DMS153 treated with DMSO at 0.1 percent for 48 hours (cell line): Measurements from ENCODE around the gene ATXN1.
"Not testable (repeated sequence)": the region's sequence is repeated elsewhere in the genome, so short reads cannot be mapped to it uniquely, and the experiment has no call there.

Experiments
- DNase-seq: peaks from one replicate; lab custom pipeline; 2025; ENCODE audit not compliant: unreplicated experiment; lab: John Stamatoyannopoulos, UW

Gene ATXN1

DNA sequence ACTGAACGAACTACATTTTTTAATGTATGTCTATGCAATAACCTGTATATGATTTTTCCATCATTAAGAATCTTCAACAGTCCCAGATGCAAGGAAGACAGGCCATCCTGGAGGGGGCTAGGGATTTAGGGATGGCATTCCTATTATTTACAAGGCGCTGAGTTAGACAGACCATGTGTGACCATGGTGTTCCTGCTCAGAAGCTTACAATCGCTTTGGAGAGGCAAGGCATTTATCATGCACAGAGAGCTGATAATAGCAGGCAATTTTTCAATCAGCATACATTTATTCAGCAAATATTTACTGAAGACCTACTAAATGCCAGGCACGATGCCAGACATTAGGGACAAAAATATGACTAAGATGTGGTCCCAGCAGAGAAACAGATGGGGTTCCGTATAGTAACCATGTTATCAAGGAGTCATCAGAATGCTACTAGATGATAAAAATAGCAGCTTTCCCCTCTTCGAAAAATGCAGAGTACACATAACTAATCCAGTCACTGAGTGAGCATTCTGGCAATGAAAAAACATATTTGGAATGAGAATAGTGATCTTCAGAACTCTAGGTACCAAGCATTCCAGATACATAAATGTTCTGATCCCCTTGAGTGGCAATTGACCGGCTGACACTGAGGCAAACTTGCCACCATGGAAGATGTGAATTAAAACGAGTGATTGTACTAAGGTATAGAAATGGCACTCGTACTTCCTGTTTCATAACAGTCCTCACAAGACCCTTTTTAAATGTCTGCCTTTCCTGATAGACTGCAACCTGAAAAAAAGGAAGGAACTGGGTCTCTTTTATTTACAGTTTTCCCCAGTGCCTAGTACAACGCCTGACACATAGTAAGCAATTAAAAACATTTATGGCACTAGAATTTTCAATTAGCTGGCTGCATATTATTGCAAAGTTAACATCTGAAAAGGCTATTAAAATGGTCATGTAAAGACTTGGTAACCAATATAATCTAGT, 135.7 kb downstream of the ATXN1 start:
- DNase-seq = no peak

DNA sequence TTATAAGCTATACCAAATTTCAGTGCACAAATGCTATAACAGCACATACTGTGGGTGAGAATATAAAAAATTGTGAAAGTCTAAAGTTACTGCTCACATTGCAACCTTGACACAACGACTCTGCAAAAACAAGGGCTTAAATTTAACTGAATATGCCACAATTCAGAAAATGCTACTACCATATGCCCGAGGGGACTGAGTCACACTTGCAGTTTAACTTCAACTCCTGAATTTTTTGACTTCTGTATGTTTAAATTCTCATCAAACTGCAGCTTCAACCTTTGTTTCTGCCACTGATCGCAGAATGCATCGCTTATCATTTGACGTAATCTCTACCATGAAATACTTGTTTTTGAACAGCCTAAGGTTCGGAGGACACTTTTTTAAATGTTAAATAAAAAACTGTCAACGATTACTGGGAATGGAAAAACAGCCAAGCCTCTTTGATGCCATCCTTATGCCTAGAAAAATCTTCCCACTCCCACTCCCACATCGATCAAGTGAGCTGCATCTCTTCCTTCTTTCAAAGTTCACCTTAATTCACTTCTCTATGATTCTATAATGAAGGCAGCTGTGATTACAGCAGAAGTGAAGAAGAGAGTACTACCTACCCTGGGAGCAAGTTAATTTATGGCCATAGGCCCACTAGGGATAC, 136.5 kb downstream of the ATXN1 start:
- no peak for DNase-seq

DNA sequence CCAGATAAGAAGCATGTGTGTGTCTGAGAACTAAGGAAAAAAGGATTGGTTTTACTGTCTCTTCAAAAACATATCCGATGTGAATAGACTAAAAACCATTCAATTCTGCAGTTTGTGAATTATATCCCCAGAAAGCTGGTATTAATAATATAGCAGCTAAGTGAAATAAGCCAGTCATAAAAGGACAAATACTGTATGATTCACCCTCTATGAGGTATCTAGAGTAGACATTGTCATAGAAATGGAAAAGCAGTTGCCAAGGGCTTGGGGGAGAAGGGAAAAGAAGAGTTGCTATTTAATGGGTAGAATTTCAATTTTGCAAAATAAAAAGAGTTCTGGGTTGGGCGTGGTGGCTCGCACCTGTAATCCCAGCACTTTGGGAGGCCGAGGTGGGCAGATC, 137.5 kb downstream of the ATXN1 start:
- DNase-seq = no peak

DNA sequence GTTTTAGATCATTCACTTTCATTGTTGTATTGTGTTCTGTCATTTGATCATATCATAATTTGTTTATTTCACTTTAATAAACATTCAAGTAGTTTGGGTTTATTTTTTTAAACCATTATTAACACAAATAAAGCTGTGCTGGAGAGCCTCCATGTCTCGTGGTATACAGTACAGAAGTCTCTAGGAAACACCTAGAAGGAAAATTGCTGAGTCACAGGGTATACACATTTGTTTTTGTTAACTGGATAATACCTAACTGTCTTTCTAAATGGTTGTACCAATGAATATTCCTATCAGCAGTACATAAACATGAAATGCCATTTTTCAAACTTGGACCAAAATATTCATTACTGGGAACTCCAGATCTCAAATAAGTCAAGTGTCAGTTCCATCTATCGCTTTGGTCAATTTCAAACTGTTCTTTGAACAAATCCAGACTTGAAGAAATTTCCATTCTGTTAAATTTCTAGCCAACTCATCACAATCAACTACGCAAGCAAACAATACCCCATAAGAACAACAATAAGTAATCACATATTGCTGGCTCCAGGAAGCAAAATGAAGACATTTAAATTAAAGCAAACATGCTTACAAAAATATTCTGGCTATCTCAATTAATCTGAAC, 138.1 kb downstream of the ATXN1 start:
- no peak for DNase-seq

DNA sequence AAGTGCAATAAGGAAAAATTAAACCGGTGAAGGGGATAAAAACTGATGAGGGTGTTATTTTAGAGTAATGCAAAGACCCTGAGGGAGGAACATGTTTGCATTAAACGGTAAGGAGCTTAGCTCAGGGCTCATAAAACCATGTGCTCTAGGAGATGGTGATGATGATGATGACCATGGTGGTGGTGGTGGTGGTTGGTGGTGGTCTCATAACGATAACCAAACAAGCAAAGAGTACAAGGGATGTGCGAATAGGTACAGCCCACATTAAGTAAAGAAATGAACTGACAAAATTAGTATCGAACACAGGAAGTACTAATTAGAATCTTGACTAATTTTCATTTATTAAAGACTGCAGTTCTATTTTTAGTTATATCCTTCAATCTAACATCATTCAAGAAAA, 139.1 kb downstream of the ATXN1 start:
- DNase-seq = no peak

DNA sequence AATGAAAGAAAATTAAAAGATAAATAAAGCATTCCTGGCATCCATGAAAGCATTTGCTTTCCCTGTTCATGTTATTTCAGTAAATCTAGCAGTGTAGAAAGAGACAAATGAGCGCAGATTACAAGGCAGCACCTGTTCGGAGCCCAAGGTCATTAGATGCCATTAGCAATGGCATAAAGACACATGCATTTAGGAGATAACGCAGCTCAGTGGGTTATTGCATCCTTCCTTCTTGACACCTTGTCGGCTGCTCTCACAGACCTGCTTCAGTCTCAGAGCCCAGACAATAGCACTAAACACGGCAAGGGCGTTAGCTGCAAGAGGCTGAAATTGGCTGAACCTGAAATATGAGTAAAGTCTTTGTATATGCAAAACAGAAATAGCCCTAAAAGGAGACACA, 140.3 kb downstream of the ATXN1 start:
- DNase-seq = no peak

DNA sequence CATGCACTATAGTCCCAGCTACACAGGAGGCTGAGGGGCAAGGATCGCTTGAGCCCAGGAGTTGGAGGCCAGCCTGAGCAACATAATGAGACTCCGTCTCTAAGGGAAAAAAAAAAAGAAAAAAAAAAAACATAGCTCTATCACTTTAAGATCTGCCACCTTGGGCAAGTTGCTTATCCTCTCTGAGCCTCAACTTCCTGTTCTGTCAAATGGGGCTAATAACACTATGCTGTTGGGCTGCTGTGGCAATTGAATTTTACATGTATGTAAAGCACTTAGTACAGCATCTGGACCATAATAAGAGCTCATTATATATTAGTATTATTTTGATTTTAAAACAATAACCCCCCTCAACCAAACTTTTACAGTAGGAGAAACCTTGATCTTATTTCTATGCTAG, 141.5 kb downstream of the ATXN1 start:
- no peak for DNase-seq

DNA sequence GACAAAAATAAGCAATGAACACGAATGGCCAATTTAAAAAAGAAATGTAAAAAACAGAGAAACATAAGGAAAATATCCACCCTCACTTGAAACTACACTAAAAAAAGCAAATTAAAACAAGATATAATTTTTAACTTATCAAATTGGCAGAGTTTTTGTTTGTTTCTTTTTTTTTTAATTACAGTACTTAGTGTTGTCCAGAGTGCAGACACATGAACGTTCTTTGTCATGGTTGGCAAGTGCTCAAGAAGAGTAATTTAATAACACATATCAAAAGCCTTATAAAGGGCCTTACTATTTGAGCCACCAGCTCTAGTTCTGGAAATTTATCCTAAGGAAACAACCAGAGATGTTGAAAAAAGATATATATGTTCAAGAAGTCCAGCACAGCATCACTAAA, 142.3 kb downstream of the ATXN1 start:
- DNase-seq = no peak

DNA sequence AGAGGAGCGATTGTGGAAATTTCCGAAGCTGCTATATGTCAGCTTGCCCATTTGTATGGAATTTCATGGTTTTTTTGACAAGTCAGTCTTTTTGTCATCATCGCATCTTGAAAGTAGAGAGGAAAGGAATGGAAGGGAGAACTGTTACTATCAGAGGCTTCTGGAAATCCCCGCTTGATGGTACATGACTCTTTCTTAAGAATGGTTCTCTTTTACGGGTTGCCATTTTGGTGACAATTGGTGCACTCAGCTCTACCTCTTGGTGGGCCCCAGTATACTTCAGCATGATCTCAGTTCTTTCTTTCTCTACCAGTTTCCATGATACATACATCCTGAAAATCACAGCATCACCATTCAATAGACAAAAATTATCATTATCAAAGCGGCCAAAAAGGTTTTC, 146.0 kb downstream of the ATXN1 start:
- not testable (repeated sequence) for DNase-seq

DNA sequence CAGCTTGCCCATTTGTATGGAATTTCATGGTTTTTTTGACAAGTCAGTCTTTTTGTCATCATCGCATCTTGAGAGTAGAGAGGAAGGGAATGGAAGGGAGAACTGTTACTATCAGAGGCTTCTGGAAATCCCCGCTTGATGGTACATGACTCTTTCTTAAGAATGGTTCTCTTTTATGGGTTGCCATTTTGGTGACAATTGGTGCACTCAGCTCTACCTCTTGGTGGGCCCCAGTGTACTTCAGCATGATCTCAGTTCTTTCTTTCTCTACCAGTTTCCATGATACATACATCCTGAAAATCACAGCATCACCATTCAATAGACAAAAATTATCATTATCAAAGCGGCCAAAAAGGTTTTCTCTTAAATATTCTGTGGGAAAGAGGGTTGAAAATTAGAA, 147.1 kb downstream of the ATXN1 start:
- not testable (repeated sequence) for DNase-seq

DNA sequence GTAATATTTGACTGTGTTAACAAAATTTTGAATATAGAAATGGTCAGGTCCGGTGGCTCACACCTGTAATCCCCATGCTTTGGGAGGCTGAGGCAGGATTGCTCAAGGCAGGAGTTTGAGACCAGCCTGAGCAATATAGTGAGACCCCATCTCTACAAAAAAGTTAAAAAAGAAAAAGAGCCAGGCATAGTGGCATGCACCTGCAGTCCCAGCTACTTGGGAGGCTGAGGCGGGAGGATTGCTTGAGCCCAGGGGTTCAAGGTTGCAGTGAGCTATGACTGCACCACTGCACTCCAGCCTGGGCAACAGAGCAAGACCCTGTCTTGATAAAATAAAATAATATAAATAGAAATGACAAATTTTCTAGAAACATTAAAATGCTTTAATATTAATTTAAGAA, 147.8 kb downstream of the ATXN1 start:
- DNase-seq = not testable (repeated sequence)

DNA sequence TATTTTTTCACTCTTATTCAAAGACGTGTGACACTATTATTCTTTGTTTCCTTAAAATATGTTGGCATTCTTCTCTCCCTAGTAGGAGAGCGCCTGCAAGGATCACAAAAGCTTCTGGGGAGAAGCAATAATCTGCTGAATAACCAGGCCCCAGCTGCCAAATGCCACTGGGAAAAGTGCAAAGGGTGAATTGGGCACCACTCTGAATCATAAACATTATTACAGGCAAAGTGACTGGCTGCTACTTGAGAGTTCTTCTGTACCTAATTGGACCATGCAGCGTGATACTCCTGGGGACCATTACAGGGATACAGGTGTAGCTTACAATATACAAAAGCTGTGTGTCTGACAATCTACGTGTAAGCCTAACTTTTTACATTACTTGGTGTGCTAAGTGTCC, 152.8 kb downstream of the ATXN1 start:
- no peak for DNase-seq

DNA sequence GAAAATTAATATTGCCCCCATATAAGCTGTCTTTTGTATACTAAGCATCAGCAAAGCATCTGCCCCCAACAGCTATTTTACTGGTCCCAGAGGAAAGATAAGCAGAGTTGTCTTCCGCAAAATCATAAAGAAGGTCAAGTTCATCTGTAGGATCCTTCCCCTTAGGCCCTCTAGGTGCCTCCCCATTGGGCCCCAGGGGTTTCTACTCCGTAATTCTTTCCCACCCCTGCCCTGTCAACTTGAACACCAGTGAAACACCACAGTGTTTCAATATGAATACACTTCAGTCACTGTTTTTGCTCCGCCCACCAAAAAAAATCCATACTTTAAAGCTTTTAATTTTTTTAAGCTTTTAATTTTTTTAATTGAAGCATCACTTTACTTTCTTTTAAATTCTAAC, 159.2 kb downstream of the ATXN1 start:
- no peak for DNase-seq

DNA sequence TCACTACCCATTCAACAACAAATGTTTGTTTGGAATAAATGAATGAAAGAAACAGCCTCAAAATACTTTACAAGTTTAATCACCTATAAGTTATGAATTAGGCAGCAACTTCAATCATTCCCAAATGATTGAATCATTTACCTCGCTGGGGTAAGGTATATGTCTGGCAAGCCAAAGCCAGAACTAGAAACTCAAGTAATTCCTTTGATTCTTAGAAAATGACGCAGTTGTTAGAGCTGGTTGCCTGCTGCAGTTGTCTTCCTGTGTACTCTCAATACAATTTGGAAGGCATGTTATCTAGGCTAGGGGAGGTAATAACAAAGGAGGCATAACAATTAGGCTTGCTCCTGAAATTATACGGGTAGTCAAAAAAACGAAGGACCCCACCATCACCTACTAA, 160.6 kb downstream of the ATXN1 start:
- no peak for DNase-seq

DNA sequence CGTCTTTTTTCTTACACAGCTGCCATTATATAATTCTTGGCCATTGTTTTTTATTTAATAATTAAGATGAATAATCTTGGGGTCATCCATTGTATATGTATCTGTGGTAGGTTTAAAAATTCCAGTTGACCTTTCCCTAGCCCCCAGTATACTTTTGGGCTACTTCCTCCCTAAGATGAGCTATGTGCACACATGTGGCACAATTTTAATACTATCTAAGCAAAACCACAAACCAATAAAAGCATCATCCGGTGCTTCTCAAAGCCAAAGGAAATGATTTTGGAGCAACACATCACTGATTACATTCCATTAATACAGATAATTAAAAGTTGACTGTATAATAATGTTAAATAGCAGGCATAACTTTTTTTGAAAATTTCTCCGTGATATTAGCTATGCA, 161.2 kb downstream of the ATXN1 start:
- DNase-seq = no peak

DNA sequence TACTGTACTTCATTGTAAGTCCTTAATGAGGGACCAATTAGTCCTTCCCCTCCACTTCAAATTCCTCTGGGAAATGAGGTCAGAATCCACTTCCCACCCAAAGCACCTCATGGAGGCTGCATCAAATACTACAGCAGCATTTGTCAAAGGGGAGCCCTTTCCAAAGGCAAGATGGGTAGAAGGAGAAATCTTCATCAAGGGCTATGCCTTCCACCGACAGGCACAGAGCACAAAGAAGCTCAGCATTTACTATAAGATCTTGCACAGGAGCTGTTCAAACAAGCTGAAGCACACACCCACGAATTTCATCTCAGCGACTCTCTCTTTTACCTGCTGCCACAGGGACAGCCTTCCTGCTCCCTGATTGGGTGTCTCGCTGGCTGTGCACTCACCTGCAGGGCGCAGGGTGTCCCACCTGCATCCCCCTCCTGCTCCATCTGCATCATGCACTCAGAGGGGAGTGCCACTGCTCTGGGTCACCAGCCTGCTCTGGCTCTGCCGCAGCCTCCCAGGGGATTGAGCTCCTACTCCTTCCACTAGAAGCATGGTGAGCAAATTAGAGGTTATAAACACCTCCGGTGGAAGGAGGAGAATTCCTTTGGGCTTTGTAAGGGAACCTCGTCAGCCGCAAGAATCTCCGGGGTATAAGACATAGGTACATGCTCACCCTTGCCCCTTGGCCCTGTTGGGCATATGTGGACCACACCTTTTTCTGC, 164.5 kb downstream of the ATXN1 start:
- no peak for DNase-seq

DNA sequence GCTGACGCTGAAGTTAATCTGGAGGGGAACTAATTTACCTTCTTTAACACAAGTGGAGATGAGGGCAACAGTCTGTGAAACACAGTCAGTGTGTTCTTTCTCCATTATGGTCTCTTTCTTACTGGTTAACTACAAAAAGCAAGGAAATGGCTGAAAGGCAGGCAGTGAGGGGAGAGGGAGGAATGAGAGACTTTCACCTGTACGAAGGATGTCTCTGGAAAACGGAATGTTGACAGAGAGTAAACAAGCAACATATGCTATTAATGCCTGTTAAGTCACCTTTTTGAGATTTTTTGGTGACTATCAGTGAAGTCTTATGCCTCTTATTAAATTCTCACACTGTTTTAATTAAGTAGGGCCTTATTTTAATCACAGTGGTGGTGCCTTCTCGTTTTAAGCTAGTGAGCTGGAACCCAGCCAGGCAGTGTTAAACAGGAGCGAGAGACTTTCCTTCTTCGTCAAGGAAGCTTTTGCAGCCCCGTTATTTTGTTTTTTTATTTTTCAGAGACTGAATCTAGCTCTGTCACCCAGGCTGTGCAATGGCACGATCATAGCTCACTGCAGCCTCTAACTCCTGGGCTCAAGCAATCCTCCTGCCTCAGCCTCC, 165.6 kb downstream of the ATXN1 start:
- no peak for DNase-seq

DNA sequence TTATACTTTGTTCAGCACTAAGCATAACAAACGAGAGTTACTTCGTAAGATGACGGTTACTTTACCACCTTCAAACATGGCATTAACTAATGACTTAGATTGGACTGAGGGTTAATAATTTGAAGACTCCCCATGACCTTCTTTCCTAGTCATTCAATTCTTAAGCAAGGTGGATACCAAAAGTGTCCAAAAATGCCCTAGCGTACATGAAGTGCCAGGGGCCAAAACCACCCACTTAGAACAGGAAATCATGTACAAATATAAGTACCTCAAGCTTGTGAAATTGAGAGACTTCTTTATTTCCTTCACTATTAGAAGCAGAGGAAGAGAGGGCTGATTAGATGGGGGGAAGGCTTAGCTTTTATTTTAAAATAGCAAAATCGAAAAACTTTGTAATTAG, 166.4 kb downstream of the ATXN1 start:
- no peak for DNase-seq

DNA sequence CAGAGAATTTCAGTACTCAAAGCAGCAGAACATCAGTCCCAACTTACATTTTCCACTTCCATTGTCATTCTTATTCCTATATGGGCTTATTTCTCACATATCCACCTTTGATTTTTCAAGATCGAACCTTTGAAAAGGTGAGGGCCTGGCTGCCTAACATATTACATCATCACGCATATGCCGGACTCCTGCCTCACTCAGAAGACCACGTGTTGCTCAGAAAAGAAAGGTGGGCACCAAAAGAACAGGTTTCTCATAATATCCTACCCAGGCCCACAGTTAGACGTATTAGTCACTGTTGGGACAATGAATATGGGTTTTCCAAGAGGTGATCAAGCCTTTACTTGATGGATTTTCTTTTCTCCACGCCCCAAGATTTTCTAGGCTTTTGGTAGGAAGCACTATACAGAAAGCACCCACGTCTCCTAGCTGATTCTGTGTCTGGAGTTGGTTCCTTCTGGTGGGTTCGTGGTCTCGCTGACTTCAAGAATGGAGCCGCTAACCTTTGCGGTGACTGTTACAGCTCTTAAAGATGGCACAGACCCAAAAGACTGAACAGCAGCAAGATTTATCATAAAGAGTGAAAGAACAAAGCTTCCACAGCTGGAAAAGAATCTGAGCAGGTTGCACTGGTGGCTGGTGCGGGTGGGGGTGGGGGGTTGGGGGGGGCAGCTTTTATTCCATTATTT, 168.9 kb downstream of the ATXN1 start:
- no peak for DNase-seq
